OCI-LY7 (cell line): Measurements from ENCODE around the gene ZNRF1.

Source experiments
- EZH2phosphoT487 ChIP-seq: fragments of 200-600 bp; sonication (generic); IDR thresholded peaks from 2 replicates; pipeline ENCODE4 v1.6.1; 2018; ENCODE audit warnings: low read depth, borderline replicate concordance, mild to moderate bottlenecking, mixed run types, antibody characterized with exemption, low read length, moderate library complexity, mixed read lengths
- TF ChIP-seq, protein P1 (sequence below): fragments of 200-600 bp; sonication (generic); conservative IDR thresholded peaks from 2 replicates; pipeline ENCODE4 v1.5.1; 2014; ENCODE audit warnings: mild to moderate bottlenecking, antibody characterized with exemption, low read length, moderate library complexity, mixed read lengths

DNA sequence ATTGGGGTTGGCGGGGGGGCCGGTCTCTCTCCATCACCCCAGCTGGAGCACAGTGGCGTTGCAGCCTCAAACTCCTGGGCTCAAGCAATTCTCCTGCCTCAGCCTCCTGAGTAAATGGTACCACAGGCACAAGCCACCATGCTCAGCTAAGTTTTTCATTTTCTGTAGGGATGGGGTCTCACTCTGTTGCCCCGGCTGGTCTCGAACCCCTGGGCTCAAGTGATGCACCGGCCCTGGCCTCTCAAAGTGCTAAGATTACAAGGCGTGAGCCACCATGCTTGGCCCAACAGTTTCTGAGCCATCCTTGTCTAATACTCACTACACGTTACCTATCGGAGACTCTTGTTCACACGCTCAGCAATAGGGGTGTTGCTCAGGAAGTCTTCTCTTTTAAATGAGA is 25.5 kb upstream of the ZNRF1 start:
- TF ChIP-seq, protein P1, sequence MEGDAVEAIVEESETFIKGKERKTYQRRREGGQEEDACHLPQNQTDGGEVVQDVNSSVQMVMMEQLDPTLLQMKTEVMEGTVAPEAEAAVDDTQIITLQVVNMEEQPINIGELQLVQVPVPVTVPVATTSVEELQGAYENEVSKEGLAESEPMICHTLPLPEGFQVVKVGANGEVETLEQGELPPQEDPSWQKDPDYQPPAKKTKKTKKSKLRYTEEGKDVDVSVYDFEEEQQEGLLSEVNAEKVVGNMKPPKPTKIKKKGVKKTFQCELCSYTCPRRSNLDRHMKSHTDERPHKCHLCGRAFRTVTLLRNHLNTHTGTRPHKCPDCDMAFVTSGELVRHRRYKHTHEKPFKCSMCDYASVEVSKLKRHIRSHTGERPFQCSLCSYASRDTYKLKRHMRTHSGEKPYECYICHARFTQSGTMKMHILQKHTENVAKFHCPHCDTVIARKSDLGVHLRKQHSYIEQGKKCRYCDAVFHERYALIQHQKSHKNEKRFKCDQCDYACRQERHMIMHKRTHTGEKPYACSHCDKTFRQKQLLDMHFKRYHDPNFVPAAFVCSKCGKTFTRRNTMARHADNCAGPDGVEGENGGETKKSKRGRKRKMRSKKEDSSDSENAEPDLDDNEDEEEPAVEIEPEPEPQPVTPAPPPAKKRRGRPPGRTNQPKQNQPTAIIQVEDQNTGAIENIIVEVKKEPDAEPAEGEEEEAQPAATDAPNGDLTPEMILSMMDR, result no peak
- no peak for TF ChIP-seq EZH2phosphoT487
